ENCODE results near the gene PRKCE. TPM values are rescaled to one million over a fixed set of nuclear protein-coding genes. Genes with fewer than 3 reads are reported as not detected.

The PRKCE gene
- total and polyA plus RNA-seq, 2 of the 8 experiments (the other 6 are each of a cell fraction or from before 2014, with no cell fraction given), result 0.54 to 2.1 TPM

- CTCF ChIA-PET (ENCODE audit: partially characterized antibody), result interaction anchor here (0.8 to 1.5 kb wide), 2 partner anchors 14 to 73 kb away, joined by 3 to 4 read pairs; no protein-coding TSS in a partner anchor
- Histone ChIP-seq H3K4me3 (ENCODE audit: extremely low read depth in 1 of 4, insufficient read depth in 2 of 4, low read depth in 3 of 4, low read length in 4 of 4) (no peak overlapping the region), H4K5ac (ENCODE audit: insufficient read length, low read depth, low read length) (no peak overlapping the region), H3K4ac (replicated peaks; ENCODE audit: insufficient read length, low read depth, low read length) (no peak overlapping the region), H3K18ac (ENCODE audit: extremely low read depth, low read length) (no peak overlapping the region), H2AK5ac (ENCODE audit: low read depth, low read length) (no peak overlapping the region), H2AFZ (ENCODE audit: low read length) (no peak overlapping the region), H4K20me1 (replicated peaks in 1 of 2; ENCODE audit: control insufficient read depth in 1 of 2, insufficient read depth in 2 of 2, low read length in 2 of 2) (no peaks in the 10 kb centered on the region), H3K23me2 (ENCODE audit: low read depth, low read length) (no peaks in the 10 kb centered on the region), H3K9ac (replicated peaks in 1 of 4; ENCODE audit: extremely low read depth in 1 of 4, low read depth in 3 of 4, low read length in 3 of 4) (no peak overlapping the region), H4K8ac (ENCODE audit: extremely low read depth, insufficient read depth, low read length) (no peak overlapping the region), H2BK15ac (ENCODE audit: low read length) (no peak overlapping the region), H3K56ac (replicated peaks; ENCODE audit: insufficient read length, low read depth, low read length) (no peak overlapping the region), H4K91ac (replicated peaks; ENCODE audit: insufficient read length, low read length) (no peak overlapping the region), H3K79me1 (ENCODE audit: low read depth, low read length) (no peaks in the 10 kb centered on the region), H2BK5ac (ENCODE audit: low read depth, low read length) (no peak overlapping the region), H3K79me2 (ENCODE audit: control insufficient read depth in 1 of 2, insufficient read depth in 2 of 2, low read length in 2 of 2) (no peaks in the 10 kb centered on the region), H3K14ac (ENCODE audit: insufficient read length) (no peak overlapping the region), H3K23ac (ENCODE audit: insufficient read length) (no peak overlapping the region), H2BK12ac (ENCODE audit: low read depth, low read length) (no peak overlapping the region), H2BK120ac (replicated peaks; ENCODE audit: low read depth, low read length) (no peak overlapping the region), H3K4me1 (replicated peaks in 1 of 4; ENCODE audit: control insufficient read depth in 3 of 4, insufficient read depth in 4 of 4, low read length in 3 of 4) (no peaks in the 10 kb centered on the region; a peak in 1 of 7 replicates), H3K27ac (ENCODE audit: low read depth, low read length) (no peak overlapping the region), H3K9me3 (ENCODE audit: insufficient read depth in 2 of 2, low read depth in 1 of 2, low read length in 1 of 2) (no peaks in the 10 kb centered on the region), H2BK20ac (ENCODE audit: low read length) (no peak overlapping the region), H3K4me2 (ENCODE audit: insufficient read depth in 1 of 2, low read depth in 2 of 2, low read length in 2 of 2) (no peak overlapping the region), H3K36me3 (ENCODE audit: control insufficient read depth in 2 of 4, insufficient read depth in 4 of 4, low read length in 3 of 4) (no peaks in the 10 kb centered on the region), H3K27me3 (replicated peaks in 1 of 4; ENCODE audit: control insufficient read depth in 3 of 4, extremely low read depth in 1 of 4, insufficient read depth in 3 of 4, low read length in 3 of 4) (no peaks in the 10 kb centered on the region)
- WGBS, 2 experiments (ENCODE audit: extremely low coverage in 1 of 2, insufficient coverage in 1 of 2, insufficient read length in 1 of 2, insufficient replicate concordance in 2 of 2, low coverage in 1 of 2, low lambda C conversion rate in 2 of 2, missing lambda C conversion rate in 1 of 2), result 71% methylated on average over 3 of the region's 3 CpGs; no CpG with 5 or more reads in 1 of the 2 experiments
- POLR2A ChIA-PET (ENCODE audit: partially characterized antibody), result no interaction called here
- DNase-seq (ENCODE audit: low read depth in 1 of 2, low spot score in 2 of 2) (no peak), FAIRE-seq (no peak)
- no peak for TF ChIP-seq YY1 (IDR thresholded peaks at IDR 0.05; ENCODE audit: low read depth, low read length)
- TF ChIP-seq POLR2AphosphoS5 (IDR thresholded peaks at IDR 0.05; ENCODE audit: low read depth, low read length), result no peak
- no peak for TF ChIP-seq GTF2F1 (IDR thresholded peaks at IDR 0.05; ENCODE audit: borderline replicate concordance, low read depth, low read length)
- TF ChIP-seq SIRT6 (IDR thresholded peaks at IDR 0.05; ENCODE audit: low read length), result no peak
- TF ChIP-seq RNF2 (IDR thresholded peaks at IDR 0.05; ENCODE audit: borderline replicate concordance, low read depth, low read length, missing control alignments, poor library complexity, severe bottlenecking), result no peak
- no peak for TF ChIP-seq RAD21 (IDR thresholded peaks at IDR 0.05 in 1 of 2, conservative IDR thresholded peaks at IDR 0.05 in 1 of 2; ENCODE audit: low read depth in 2 of 2, low read length in 2 of 2)
- no peak for TF ChIP-seq EP300 (IDR thresholded peaks at IDR 0.05; ENCODE audit: borderline replicate concordance in 1 of 2, low read depth in 2 of 2, low read length in 2 of 2)
- no peak for TF ChIP-seq GABPA (IDR thresholded peaks at IDR 0.05; ENCODE audit: borderline replicate concordance, insufficient read depth, low read length)
- TF ChIP-seq HDAC2 (IDR thresholded peaks at IDR 0.05; ENCODE audit: borderline replicate concordance in 1 of 2, low read depth in 2 of 2, low read length in 2 of 2), result no peak
- TF ChIP-seq CHD1 (IDR thresholded peaks at IDR 0.05; ENCODE audit: low read depth, low read length), result no peak
- TF ChIP-seq SP1 (IDR thresholded peaks at IDR 0.05; ENCODE audit: low read depth, low read length), result no peak
- TF ChIP-seq EGR1 (IDR thresholded peaks at IDR 0.05; ENCODE audit: borderline replicate concordance, low read depth, low read length), result no peak
- no peak for TF ChIP-seq CHD2 (IDR thresholded peaks at IDR 0.05; ENCODE audit: low read length)
Measured at GRCh38 chr2:46066116-46066515, 414.6 kb downstream of the PRKCE start.
